ENCODE results near the gene LRRC45. TPM values are rescaled to one million over a fixed set of nuclear protein-coding genes. Genes with fewer than 3 reads are reported as not detected.

The LRRC45 gene
- polyA plus RNA-seq, 1 donor (not counting 4 experiments of a cell fraction or from before 2014, with no cell fraction given), result 2.5 TPM

DNA sequence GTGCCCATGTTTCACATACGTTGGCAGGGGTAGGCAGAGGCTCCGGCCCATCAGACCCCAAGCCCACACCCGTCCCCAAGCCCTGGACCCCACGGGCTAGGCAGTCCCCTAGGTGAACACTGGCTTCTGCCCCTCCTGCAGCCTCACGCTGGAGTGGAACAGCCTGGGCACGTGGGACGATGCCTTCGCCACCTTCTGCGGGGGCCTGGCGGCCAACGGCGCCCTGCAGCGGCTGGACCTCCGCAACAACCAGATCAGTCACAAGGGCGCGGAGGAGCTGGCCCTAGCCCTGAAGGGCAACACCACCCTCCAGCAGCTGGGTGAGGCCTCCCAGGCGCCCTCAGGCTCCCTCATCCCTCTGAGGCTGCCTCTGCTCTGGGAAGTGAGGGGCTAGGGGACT, 1.8 kb downstream of the LRRC45 start:
- Histone ChIP-seq H3K9ac (ENCODE audit: control insufficient read depth, extremely low read depth, insufficient read depth, low read length) (no peak overlapping the region), H4K20me1 (ENCODE audit: control insufficient read depth, extremely low read depth, insufficient read depth, low read length) (peaks cover 9% of the 10 kb centered on the region), H3K36me3 (ENCODE audit: control insufficient read depth in 2 of 2, extremely low read depth in 1 of 2, insufficient read depth in 2 of 2, low read length in 2 of 2) (peaks cover 0 to 3% of the 10 kb centered on the region in 2 experiments), H3K27me3 (ENCODE audit: control insufficient read depth, extremely low read depth, insufficient read depth, low read length) (no peaks in the 10 kb centered on the region), H3K79me2 (ENCODE audit: control insufficient read depth, insufficient read depth, low read length) (peaks cover 5% of the 10 kb centered on the region), H3K27ac (ENCODE audit: control insufficient read depth, insufficient read depth, low read length) (no peak overlapping the region), H3K9me1 (ENCODE audit: control insufficient read depth, extremely low read depth, insufficient read depth, low read length) (no peaks in the 10 kb centered on the region), H2AFZ (ENCODE audit: control insufficient read depth, low read length) (no peak overlapping the region), H3K4me3 (ENCODE audit: control insufficient read depth in 2 of 3, extremely low read depth in 1 of 3, insufficient read depth in 2 of 3, low read depth in 1 of 3, low read length in 3 of 3) (no peak overlapping the region), H3K9me3 (ENCODE audit: control insufficient read depth, low read depth, low read length) (no peaks in the 10 kb centered on the region), H3K4me2 (ENCODE audit: control insufficient read depth, extremely low read depth, insufficient read depth, low read depth, low read length) (no peak overlapping the region), H3K4me1 (ENCODE audit: control insufficient read depth, extremely low read depth, insufficient read depth, low read length) (peaks cover 28% of the 10 kb centered on the region)
- no peak for DNase-seq (ENCODE audit: low read depth, low spot score)
- FAIRE-seq, result no peak
- TF ChIP-seq, protein P1, sequence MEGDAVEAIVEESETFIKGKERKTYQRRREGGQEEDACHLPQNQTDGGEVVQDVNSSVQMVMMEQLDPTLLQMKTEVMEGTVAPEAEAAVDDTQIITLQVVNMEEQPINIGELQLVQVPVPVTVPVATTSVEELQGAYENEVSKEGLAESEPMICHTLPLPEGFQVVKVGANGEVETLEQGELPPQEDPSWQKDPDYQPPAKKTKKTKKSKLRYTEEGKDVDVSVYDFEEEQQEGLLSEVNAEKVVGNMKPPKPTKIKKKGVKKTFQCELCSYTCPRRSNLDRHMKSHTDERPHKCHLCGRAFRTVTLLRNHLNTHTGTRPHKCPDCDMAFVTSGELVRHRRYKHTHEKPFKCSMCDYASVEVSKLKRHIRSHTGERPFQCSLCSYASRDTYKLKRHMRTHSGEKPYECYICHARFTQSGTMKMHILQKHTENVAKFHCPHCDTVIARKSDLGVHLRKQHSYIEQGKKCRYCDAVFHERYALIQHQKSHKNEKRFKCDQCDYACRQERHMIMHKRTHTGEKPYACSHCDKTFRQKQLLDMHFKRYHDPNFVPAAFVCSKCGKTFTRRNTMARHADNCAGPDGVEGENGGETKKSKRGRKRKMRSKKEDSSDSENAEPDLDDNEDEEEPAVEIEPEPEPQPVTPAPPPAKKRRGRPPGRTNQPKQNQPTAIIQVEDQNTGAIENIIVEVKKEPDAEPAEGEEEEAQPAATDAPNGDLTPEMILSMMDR (optimal IDR thresholded peaks at IDR 0.05 in 1 of 3, IDR thresholded peaks at IDR 0.05 in 1 of 3, conservative IDR thresholded peaks at IDR 0.05 in 1 of 3; ENCODE audit: extremely low read depth in 1 of 3, insufficient read depth in 2 of 3, low read length in 3 of 3), result no peak
- no peak for TF ChIP-seq EZH2 (IDR thresholded peaks at IDR 0.05; ENCODE audit: low read length)
- dilution Hi-C loops (cut with MboI; ENCODE audit: extremely low pct_ligation_motif_present, low sequenced_read_pairs), result no loop called here

DNA sequence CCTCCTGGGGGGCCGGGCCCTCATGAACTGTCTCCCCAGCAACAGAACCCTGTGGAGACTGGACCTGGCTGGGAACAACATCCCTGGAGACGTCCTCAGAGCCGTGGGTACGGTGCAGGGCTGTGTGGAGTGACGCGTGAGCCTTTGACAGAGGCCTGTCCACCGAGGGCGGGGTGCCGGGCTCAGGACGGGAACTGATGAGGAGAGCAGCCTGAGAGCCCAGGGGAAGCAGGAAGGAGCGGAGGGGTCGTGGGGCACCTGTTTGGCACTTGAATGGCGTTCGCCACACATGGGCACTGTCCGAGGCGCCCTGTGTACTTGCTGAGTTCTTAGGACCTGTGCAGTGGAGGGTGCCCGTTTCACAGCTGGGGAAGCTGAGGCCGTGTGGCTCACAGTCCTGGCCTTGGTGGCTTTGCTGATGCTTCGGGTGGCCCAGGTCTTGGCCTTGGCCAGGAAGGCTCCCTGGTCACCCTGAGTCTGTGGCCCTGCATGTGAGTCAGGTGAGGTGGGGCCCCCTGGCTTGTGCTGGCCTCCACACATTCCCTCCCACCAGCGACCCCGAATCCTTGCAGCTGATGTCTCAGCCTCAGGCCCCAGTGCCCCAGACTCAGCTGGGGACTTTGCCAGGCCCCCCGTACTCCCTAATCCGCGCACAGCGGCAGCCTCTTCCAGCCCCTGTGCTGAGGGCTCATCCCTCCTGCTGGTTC, 2.4 kb downstream of the LRRC45 start:
- dilution Hi-C loops (cut with MboI; ENCODE audit: extremely low pct_ligation_motif_present, low sequenced_read_pairs), result no loop called here
- Histone ChIP-seq H3K9me3 (ENCODE audit: control insufficient read depth, low read depth, low read length) (no peaks in the 10 kb centered on the region), H3K79me2 (ENCODE audit: control insufficient read depth, insufficient read depth, low read length) (peaks cover 5% of the 10 kb centered on the region), H3K9ac (ENCODE audit: control insufficient read depth, extremely low read depth, insufficient read depth, low read length) (no peak overlapping the region), H3K4me2 (ENCODE audit: control insufficient read depth, extremely low read depth, insufficient read depth, low read depth, low read length) (no peak overlapping the region), H3K27me3 (ENCODE audit: control insufficient read depth, extremely low read depth, insufficient read depth, low read length) (no peaks in the 10 kb centered on the region), H3K36me3 (ENCODE audit: control insufficient read depth in 2 of 2, extremely low read depth in 1 of 2, insufficient read depth in 2 of 2, low read length in 2 of 2) (peaks cover 0 to 3% of the 10 kb centered on the region in 2 experiments), H4K20me1 (ENCODE audit: control insufficient read depth, extremely low read depth, insufficient read depth, low read length) (peaks cover 3% of the 10 kb centered on the region), H3K27ac (ENCODE audit: control insufficient read depth, insufficient read depth, low read length) (no peak overlapping the region), H3K9me1 (ENCODE audit: control insufficient read depth, extremely low read depth, insufficient read depth, low read length) (no peaks in the 10 kb centered on the region), H3K4me3 (ENCODE audit: control insufficient read depth in 2 of 3, extremely low read depth in 1 of 3, insufficient read depth in 2 of 3, low read depth in 1 of 3, low read length in 3 of 3) (no peak overlapping the region), H2AFZ (ENCODE audit: control insufficient read depth, low read length) (no peak overlapping the region), H3K4me1 (ENCODE audit: control insufficient read depth, extremely low read depth, insufficient read depth, low read length) (peaks cover 28% of the 10 kb centered on the region)
- FAIRE-seq, result no peak
- no peak for TF ChIP-seq EZH2 (IDR thresholded peaks at IDR 0.05; ENCODE audit: low read length)
- TF ChIP-seq, protein P1 (optimal IDR thresholded peaks at IDR 0.05 in 1 of 3, IDR thresholded peaks at IDR 0.05 in 1 of 3, conservative IDR thresholded peaks at IDR 0.05 in 1 of 3; ENCODE audit: extremely low read depth in 1 of 3, insufficient read depth in 2 of 3, low read length in 3 of 3), result no peak
- no peak for DNase-seq (ENCODE audit: low read depth, low spot score)
